ENCODE measurements around the gene ZDHHC9.

The ZDHHC9 gene

DNA sequence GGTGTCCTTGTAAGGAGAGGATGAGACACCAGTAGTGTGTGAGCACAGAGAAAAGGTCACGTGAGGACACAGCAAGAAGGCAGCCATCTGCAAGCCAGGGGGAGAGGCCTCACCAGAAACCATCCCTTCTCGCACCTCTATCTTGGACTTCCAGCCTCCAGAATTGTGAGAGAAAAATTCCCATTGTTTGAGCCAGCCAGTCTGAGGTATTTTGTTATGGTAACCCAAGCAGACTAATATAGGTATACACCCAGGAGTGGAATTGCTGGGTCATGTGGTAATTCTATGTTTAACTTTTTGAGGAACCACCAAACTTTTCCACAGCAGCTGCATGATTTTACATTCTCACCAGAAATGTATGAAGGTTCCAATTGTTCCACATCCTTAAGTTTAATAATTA, 25.6 kb downstream of the ZDHHC9 start:
- ATAC-seq (no peak), DNase-seq (no peak)

- DNase-seq (no peak), ATAC-seq (no peak)
These were observed 29.9 kb downstream of the ZDHHC9 start for GRCh38 chrX:129813662-129814368.

DNA sequence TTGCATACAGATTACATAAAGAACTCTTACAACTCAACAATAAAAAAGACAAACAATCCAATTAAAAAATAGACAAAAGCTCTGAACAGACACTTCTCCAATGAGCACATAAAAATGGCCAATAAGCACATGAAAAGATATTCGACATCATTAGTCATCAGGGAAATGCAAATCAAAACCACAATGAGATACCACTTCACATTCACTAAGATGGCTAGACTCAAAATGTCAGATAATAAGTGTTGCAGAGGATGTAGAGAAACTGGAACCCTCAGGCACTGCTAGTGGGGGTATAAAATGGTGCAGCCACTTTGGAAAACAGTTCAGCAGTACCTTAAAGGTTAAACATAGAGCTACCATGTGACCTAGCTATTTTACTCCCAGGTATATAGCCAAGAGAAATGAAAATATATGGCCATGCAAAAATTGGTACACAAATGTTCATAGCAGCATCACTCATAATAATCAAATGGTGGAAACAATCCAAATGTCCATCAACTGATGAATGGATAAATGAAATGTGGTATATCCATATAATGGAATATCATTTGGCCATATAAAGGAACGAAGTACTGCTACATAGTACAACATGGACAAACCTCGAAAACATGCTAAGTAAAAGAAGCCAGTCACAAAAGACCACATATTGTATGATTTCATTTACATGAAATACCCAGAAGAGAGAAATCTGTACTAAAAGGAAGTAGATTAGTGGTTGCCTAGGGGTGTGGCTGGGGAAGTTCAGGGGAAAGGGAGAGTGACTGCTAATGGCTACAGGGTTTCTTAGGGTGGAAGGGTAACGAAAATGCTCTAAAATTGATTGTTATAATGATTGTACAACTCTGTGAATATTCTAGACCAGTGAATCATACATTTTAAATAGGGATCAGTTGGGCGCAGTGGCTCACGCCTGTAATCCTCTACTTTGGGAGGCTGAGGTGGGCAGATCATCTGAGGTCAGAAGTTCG, 34.6 kb downstream of the ZDHHC9 start:
- peak; percentile 85 for ATAC-seq
- no peak for DNase-seq

GRCh38 chrX:129808158-129808828, 35.4 kb downstream of the ZDHHC9 start:
- ATAC-seq: no peak
- DNase-seq: no peak

- no peak for ATAC-seq
These were observed 38.9 kb downstream of the ZDHHC9 start for GRCh38 chrX:129804806-129805205.

DNA sequence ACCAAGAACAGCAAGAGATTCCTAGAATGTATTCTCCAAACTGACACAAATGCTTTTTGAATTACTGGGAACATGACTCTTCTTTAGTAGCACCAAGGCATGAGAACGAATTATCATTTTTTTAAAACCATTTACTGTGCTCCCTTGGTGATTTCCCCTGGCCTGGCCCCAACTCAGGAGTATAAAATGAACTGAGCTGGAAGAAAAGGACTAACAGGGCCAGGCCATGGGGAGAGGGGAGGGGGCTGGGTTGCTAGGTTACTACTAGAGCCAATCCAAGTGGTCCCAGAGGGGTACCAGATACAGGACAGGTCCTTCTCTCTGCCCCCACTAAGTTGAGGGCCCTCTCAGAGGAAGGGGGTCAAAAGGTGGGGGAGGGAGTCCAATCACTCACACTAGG, 40.8 kb downstream of the ZDHHC9 start:
- ATAC-seq: no peak
- no peak for DNase-seq

More at GRCh38 chrX:129804806-129805205, 38.9 kb downstream of the ZDHHC9 start:
- no peak for DNase-seq

DNA sequence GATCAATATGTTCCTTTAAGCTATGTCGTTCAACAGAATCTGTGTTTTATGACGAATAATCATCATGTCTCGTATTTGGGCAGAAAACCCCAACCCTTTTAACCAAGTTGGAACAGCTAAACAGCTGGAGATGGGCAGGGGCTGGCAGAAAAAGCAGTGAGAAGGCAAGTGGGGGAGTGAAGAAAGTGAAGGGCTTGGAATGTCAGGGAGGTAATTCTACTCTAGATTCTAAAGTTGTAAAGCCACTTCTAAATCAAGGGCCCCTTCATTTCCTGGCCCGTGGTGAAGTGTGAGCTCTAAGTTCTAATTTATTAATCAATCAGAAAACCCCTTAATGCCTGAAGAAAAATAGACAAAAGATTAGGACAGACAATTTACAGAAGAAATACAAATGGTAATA, 43.5 kb downstream of the ZDHHC9 start:
- DNase-seq (no peak), ATAC-seq (no peak)

- DNase-seq: peak; percentile 55
- peak; percentile 92 for ATAC-seq
These were observed 44.8 kb downstream of the ZDHHC9 start for GRCh38 chrX:129798888-129799287.

DNA sequence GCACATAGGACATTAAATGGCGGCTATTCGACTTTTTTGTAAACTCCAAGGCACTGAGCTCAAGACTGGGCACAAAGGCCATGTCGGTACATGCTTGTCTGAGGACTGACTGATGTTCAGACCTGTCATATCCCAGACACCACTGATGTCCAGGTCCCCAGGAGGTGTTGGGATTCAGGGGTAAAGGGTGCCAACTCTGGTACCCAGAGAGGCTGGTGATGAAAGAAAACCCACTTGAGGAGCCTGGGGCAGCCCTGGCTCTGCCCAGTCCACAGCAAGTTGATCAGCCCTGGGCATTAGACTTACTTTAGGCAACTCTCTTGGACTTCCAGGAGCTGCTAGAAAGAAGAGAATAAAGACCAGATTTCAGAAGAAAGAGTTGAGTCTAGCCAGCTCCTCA, 45.2 kb downstream of the ZDHHC9 start:
- peak; percentile 2 for ATAC-seq
- DNase-seq: no peak

GRCh38 chrX:129797251-129797906, 46.3 kb downstream of the ZDHHC9 start:
- ATAC-seq (no peak), DNase-seq (no peak)

DNA sequence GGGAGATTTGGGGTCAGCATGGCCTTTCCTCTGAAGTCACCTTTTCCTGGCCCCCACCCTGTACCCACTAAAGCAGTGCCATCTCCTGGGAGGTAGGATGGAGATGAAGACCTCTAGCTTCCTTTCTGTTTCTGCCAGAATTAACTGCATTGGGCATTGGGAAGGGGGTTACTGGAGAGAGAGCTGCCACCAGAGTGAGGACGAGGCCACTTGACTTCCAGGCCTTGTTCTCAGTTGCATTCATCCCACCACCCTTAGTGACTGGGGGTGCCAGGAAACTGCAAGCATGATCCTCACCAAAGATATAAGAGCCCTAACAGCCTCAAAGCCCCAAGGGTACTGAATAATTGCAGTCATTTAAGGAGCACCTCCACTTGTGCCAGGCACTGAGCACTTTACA, 48.1 kb downstream of the ZDHHC9 start:
- ATAC-seq (no peak), DNase-seq (no peak)

- DNase-seq: no peak
- ATAC-seq: no peak
These were observed 50.0 kb downstream of the ZDHHC9 start for GRCh38 chrX:129793604-129794191.

- no peak for ATAC-seq
These were observed 50.9 kb downstream of the ZDHHC9 start for GRCh38 chrX:129792586-129793291.

GRCh38 chrX:129791961-129792570, 51.6 kb downstream of the ZDHHC9 start:
- DNase-seq (no peak), ATAC-seq (no peak)

More at GRCh38 chrX:129792586-129793291, 50.9 kb downstream of the ZDHHC9 start:
- DNase-seq: no peak

DNA sequence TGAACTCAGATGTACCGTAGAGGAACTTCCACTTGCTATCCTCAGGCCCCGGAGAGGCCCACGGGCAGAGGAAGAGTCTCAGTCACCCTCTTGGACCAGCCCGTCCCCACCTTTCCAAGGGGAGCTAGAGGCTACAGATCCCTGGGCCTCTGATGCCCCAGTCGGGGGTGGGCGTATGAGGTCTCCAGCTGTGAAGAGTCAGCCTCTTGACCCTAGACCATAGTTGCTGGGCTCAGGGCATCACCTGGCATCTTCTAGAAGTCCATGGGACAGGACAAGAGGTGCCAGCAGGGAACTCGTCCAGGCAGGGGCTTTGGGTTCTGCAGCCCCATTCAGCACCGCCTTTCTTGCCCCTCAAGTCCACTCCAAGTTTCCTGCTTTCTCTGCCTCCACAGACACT, 52.4 kb downstream of the ZDHHC9 start:
- no peak for DNase-seq
- ATAC-seq: no peak

- DNase-seq: no peak
- ATAC-seq: no peak
These were observed 52.9 kb downstream of the ZDHHC9 start for GRCh38 chrX:129790808-129791207.

GRCh38 chrX:129790146-129790545, 53.5 kb downstream of the ZDHHC9 start:
- ATAC-seq: no peak
- DNase-seq: no peak

DNA sequence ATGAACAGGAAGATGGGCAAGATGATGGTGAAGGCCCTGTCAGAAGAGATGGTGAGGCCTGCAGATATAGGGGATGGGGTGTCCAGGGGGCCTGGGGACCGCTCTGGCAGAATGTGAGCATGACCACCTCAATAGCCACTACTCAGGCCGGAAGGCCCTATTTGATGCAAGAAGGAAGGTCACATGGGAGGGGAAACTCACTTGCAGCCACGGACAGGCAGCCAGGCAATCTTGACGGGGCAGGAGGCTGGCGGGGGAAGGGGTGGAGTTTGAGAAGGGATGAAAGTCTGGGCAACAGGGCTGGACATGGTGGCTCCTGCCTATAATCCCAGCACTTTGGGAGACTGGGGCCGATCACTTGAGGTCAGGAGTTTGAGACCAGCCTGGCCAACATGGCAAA, 55.2 kb downstream of the ZDHHC9 start:
- no peak for ATAC-seq
- DNase-seq: no peak

DNA sequence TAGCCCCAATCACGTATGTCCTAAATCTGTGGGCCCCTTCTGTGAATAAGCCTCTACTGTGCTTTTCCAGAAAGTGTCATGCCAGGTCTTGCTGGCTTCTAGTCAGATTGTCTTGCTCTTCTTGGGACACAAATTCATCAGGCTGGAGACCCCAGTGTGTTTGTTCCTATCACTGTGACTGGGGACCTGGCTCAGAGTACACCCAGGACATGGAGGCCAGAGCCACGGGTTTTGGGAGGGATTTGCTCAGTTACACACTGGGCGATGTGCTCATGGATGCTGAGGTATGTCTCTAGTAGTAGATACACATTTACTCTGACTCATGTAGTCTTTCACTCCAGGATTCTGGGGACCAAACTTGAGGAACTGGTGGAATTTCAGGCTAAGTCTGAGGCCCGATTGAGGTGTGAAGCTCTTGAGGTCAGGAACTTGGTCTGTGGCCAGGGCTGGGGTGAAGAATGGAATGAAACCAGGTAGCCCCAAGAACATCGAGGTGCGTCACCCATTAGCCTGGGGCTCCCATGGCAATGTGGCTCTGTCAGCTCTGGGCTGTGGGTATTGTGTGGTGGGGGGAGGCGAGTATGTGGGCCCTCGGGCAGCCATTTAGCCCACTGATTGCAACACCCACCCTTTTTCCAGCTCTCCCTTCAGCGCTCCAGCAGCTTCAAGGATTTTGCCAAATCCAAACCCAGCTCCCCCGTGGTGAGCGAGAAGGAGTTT, 56.2 kb downstream of the ZDHHC9 start:
- no peak for ATAC-seq
- no peak for DNase-seq

DNA sequence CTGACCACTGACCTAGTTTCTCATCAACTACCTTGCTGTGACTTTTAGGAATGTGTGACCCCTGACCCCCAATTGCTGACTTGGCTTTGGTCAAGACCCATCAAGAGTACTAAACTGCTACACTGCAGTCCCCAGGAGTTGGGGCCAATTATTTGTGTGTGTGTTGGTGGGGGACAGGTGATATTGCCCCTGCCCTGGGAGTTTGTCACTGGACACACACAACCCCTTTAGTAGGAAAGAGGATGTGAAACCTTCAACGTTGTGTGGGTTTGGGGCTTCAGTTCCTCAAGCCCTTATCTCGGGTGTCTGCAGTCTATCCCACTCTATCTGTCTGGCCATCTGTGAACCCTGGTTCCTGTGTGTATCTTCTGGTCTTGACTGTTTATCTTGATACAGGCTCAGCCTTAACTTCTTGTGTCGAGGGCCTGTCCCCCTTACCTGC, 57.5 kb downstream of the ZDHHC9 start:
- ATAC-seq: no peak

More for the DNA sequence above, 57.5 kb downstream of the ZDHHC9 start:
- no peak for DNase-seq
